NCI-H82 treated with DMSO at 0.1 percent for 48 hours (cell line): ENCODE data around the gene AGL.
"Not testable (repeated sequence)": the region's sequence is repeated elsewhere in the genome, so short reads cannot be mapped to it uniquely, and the experiment has no call there.

ENCODE experiments used
- DNase-seq: peaks from one replicate; lab custom pipeline; 2025; ENCODE audit not compliant: unreplicated experiment; lab: John Stamatoyannopoulos, UW

The AGL gene

DNA sequence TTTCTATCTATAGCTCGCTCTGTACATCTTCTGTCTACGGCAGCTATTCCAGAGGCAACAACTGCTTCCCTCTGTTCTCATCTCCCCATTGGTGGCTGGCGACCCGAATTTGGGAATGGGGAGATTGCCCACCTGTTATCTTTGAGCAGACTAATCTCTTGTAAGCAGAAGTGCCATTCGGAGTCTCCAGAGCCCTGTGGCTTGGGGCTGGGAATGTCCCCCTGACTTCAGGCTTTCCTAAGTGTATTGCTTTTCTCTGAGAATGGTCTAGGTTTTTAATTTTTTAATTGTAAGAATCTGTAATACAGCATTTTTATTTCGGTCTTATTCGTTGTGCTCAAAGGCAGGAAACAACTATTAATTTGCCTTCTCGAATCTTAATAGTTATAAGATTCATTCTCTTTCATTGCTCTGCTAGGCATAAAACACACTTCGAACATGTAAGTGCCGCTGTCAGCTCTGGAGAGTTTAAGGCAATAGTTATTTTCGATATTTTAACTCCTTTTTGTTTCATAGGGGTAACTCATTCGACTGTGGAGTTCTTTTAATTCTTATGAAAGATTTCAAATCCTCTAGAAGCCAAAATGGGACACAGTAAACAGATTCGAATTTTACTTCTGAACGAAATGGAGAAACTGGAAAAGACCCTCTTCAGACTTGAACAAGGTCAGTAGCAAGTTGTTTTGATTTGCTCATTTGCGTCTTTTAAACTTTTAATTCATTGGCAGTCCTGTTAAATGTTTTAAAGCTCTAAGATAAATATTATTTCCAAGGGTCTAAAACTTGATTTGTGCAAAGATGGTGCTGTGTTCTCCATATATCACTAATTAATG, 514 bp downstream of the AGL start:
- DNase-seq = peak; percentile 87

DNA sequence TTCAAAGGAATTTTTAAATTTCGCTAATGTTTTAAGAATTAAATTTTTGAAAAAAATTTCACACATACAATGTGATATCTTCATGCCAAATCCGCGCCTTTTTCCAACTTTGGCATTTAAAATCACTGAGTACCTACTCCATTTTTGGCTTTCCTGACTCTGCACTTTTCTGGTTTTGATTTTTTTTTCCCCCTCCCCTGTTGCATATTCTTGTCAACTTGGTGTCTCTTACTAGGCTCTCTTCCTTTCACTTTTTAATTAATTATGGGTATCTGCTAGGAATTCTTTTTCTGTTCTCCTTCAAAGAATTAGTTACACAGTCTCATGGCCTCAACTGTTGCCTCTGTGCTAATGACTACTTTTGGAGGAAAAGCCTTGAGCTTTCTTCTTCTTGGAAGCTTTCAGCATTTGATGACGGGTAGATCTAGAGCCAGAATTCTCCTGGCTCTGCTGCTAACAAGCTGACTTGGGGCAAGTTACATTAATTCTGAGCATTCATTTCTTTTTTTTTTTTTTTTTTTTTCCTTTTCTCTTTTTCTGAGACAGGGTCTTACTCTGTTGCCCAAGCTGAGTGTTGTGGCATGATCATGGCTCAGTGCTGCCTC, 1.8 kb downstream of the AGL start:
- no peak for DNase-seq

DNA sequence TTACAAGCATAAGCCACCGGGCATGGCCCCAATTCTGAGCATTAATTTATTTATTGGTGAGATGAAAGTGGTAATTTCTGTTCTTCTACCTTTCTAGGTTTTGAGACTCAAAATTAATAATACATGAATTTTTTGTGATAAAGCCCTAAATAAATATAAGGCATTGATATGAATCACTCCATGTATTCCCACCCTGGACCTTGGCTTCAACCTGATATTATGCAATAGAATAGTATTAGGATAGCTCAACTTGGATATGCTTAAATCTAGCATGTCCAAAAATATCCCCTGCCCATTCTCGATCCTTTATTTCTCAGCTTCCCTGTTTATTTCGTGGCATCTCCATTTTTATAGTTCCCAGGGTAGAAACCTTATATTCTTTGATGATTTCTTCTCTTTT, 2.5 kb downstream of the AGL start:
- DNase-seq = no peak

DNA sequence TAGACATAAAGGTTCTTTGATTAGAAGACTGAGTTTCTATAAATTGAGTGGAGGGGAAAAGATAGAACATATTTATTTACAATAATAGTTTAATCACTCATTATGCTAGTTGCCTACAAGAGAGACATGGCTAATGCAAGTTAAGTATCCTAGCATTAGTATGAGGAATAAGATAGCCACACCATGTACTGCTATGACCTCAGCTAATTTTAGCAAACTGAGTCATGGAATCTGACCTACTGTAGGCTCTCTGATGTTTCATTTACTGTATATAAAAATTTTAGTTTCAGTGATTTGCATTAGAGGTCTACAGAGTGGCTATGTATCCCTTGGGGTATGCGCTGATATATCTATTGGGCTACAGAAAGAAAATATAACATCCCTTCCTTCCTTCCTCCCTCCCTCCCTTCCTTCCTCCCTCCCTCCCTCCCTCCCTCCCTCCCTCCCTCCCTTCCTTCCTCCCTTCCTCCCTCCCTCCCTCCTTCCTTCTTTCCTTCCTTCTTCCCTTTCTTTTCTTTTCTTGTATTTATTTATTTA, 5.8 kb downstream of the AGL start:
- peak; percentile 44 for DNase-seq

DNA sequence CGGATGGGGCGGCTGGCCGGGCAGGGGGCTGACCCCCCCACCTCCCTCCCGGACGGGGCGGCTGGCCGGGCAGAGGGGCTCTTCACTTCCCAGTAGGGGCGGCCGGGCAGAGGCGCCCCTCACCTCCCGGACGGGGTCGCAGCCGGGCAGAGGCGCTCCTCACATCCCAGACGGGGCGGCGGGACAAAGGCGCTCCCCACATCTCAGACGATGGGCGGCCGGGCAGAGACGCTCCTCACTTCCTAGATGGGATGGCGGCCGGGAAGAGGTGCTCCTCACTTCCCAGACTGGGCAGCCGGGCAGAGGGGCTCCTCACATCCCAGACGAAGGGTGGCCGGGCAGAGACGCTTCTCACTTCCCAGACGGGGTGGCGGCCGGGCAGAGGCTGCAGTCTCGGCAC, 6.9 kb downstream of the AGL start:
- not testable (repeated sequence) for DNase-seq

DNA sequence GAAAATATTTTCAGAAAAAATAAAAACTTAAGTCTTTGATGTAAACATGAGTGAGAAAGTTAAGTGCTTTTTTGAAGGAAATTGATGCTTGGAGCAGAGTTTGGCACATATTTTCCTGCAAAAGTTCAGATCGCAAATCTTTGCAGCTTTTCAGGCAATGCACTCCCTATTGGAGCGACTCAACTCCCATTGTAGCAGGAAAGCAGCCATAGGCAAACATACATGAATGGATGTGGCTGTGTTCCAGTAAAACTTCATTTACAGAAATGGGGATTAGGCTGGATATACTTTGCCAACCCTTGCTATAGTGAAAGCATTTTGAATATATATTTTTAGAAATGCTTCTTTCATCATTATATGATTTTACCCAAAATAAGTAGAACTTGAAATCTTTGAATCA, 8.1 kb downstream of the AGL start:
- DNase-seq = no peak

DNA sequence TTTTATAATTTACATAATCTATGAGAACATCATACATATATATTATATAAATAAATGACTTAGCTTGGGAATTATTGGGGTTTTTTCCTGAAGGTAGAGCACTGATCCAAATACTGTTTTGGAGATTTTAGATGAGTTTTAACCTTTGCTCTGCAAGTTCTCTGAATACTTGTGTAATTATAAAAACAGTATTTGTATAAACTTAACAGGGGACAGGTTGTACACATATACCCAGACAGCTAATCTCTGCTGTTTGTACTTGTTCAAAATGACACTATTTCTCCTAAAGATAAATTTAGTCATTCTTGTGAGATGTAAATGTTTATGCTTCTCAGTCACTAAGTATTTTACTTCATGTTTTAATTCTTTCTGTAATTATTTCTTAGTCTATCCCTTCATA, 8.7 kb downstream of the AGL start:
- no peak for DNase-seq

DNA sequence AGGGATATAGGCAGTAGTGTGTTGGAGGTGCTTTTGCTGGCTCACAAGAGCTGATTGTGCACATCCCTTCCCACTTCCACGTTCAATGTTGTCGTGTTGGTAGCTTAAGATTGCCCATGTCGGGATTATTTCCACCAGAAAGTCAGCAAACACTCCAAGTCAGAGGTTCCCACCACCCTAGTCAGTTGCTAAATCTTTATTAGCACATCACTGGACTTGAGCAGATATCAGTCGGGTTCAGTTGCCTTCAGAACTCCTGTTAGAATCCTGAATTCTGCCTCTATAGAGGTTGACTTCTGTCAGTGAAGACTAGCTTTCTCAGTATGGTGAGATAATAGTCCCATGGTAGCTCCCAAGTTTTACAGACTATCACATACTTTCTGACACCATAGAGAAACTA, 10.5 kb downstream of the AGL start:
- no peak for DNase-seq

DNA sequence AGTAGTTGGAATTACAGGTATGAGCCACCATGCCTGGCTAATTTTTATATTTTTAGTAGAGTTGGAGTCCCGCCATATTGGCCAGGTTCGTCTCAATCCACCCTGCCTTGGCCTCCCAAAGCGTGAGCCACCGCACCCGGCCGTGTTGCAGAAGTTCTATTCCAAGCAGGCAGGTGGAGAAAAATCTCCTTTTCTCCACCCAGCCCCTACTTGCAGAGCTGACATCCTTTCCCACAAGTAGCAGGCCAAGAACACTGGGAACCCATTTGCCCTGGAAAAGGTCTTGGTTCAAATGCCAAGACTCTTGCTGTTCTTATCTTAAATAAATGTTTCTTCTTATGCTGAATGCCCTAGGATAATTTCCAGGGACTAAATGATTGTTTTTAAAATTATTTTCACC, 17.5 kb downstream of the AGL start:
- DNase-seq = no peak

DNA sequence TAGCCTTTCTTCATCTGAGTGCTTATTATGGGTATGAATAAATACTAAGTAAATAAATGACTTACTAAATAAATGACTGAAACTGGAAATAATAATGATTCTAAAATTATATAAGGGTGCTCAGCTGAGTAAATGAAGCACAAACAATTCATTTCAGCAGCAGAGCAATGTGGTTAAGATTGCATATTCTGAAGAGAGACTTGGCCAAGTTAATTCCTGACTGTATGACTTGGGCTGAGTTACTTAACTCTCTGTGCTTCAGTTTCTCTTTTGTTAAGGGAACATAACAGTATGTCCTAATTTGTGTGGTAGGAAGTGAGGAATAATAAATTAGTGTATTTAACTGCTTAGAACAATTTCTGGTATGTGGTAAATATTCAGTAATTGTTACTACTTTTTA, 19.1 kb downstream of the AGL start:
- DNase-seq = no peak

DNA sequence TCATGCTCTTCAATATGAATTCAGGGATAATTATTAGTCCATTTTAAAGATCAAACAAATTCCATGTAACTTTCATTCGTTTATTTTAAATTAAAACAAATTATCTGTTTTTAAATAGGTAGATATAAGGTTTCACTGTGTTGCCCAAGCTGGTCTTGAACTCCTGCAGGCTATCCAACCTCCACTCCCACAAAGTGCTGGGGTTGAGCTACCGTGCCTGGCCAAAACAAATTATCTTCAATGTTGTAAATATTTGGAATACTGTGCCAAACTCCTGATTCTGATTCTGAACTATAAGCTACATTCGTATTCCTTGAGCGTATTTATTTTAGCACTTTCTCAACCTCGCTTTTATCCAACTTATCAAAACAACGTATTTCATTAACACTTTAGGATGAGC, 19.6 kb downstream of the AGL start:
- no peak for DNase-seq

DNA sequence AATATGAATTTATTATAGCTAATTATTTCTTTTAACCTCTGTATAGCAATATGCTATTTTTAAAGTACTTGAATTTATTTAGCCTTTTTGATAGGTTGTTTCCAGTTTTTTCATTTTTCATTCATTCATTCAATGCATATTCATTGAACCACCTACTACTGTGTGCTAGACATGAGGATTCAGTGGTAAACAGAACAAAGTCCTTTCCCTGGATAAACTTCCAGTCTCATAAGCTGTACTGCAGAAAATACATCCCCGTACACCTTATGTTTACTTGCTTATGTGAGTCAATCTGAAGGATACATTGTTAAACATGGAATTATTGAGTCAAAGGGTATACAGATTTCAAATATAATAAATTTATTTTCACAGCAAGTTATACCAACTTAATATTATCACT, 21.9 kb downstream of the AGL start:
- DNase-seq = no peak

DNA sequence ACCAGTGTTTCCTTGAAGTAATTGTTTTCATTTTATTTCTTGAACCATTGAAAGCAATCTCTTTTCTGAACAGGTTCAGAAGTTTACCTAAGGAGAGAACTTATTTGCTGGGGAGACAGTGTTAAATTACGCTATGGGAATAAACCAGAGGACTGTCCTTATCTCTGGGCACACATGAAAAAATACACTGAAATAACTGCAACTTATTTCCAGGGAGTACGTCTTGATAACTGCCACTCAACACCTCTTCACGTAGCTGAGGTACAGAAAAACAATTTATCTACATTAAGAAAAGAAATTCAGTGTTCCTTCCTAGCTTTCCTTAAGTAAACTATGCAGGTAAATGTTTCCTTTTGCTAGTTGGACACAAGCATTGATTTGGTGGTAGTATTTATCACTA, 27.4 kb downstream of the AGL start:
- DNase-seq = no peak

DNA sequence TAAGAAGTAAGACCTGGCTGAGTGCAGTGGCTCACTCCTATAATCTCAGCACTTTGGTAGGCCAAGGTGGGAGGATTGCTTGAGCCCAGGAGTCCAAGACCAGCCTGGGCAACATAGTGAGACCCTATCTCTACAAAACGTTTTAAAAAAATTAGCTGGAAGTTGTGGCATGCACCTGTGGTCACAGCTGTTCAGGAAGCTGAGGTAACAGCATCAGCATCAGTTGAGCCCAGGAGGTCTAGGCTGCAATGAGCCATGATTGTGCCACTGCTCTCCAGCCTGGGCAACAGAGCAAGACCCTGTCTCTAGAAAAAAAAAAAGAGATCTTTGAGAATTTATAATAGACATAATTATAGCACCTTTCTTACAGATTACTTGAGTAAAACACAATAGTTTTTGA, 36.0 kb downstream of the AGL start:
- DNase-seq = no peak

DNA sequence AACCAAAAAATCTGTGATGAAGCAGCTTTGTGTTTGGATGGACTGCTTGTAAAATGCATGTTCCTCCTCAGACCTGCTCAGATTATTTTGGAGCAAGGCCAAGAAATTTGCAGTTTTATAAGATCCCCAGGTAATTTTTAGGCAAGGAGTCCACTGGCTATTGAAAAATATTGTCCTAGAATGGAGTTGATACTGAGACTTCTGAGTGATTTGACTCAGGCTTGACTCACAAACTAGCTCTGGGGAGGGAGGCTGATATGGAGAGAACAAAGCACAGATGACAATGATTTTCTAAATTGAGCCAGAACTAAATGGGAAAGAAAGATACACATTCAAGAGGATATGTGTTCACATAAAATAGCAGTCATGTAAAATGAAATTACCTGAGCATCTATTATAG, 36.7 kb downstream of the AGL start:
- no peak for DNase-seq

DNA sequence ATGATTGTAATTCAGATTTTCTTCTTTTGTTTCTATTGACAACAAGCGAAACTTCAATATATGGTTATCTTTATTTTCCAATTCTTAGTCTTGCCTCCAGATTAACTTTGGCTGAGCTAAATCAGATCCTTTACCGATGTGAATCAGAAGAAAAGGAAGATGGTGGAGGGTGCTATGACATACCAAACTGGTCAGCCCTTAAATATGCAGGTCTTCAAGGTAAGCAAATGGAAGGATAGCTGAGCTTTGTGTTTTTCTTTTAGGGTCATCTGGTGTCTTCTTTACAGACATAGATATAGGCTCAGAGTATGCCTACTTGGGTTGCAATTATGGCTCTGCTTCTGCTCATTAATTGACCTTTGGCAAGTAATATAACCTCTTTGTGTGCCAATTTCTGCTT, 37.7 kb downstream of the AGL start:
- DNase-seq = no peak

DNA sequence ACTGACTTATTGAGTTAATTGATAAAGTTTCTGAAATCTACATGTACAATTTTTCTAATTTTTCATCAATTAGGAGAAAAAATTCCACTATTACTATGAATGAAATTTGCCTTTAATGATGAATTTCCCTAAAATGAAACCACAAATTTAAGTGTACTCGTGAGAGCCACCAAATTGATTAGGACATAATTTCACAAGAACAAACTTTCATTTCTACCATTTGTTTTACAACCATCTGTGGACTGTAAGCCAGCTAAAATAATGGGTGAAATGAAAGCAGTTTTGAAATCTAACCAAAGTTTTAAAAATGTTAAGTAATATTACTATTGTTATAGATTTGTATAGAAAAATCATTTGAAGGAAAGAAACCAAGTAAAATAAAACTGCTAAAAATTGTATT, 41.8 kb downstream of the AGL start:
- no peak for DNase-seq

DNA sequence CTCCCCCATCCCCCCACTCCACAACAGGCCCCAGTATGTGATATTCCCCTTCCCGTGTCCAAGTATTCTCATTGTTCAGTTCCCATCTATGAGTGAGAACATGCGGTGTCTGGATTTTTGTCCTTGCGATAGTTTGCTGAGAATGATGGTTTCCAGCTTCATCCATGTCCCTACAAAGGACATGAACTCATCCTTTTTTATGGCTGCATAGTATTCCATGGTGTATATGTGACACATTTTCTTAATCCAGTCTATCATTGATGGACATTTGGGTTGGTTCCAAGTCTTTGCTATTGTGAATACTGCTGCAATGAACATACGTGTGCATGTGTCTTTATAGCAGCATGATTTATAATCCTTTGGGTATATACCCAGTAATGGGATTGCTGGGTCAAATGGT, 53.1 kb downstream of the AGL start:
- not testable (repeated sequence) for DNase-seq

DNA sequence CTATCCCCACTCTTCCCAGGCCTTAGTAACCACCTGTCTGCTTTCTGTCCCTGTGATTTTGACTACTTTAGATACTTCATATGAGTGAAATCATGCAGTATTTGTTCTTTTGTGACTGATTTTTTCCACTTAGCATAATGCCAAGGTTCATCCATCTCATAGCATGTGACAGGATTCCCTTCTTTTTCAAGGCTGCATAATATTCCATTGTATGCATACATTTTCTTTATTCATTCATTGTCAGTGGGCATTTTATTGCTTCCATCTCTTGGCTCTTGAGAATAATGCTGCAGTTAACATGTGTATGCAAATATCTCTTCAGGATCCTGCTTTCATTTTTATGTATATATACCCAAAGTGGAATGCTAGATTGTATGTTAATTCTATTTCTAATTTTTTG, 56.4 kb downstream of the AGL start:
- DNase-seq = no peak

DNA sequence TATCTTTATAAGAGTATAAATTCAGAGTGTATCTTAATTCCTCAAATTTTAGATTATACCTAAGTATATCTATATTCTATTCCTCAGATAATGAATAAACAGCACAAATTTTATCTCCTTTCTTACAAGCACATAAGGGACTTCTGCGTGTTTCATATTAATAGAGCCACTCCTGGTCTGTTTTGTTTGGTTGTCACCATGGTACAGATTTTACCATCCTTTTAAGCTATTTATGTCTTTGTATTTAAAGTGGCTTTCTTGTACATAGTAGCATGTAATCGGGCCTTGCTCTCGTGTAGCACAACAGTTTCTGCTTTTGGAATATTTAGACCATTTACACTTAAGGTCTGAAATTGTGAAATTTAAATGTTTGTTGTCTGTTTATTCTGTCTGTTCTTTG, 67.1 kb downstream of the AGL start:
- DNase-seq = no peak

DNA sequence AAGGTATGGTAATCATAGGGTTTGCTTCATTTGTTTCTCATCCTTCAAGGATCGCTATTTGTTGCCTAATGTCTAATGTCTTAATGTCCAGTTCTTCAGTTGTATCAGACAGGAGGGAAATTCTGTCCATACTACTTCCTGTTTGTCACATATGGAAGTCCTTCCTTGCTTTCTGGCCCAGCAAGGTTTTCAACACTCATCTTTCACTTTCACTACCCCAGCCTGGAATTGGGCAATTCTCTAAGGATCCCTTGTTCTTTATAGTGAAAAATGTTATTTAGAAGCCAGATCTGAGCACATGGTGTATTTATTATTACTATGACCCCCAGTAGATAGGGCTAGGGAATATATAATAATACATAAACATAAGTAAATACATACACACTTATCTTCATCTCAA, 69.1 kb downstream of the AGL start:
- DNase-seq = no peak

DNA sequence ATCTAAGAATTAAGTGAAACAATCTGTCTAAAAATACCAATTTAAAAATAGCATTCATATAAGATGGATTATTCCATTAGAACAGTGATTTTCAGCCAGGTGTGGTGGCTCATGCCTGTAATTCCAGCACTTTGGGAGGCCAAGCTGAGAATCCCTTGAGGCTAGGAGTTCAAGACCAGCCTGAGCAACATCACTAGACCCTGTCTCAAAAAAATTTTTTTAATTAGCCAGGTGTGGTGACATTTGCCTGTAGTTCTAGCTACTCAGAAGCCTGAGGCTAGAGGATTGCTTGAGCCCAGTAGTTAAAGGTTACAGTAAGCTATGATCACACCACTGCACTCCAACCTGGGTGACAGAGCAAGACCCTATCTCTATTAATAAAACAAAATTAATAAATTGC, 84.6 kb downstream of the AGL start:
- no peak for DNase-seq

DNA sequence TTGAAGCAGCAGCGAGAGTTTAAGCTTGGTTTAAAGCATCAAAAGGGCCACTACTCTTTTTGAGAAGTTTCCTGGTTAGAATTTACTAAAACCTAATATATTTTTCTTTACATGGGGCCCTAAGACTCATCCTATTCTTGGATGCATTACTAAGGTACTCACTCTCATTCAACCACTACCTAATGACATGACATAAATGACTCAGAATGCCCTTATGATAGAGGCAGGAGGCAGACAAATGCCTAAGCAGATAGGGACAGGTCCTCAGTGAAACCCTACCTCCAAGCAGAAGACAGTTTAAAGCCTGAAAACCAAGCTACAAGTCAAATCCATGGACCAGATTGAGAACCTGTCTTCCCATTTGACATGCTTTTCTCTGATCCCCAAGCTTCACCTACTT, 85.4 kb downstream of the AGL start:
- DNase-seq = no peak
